Measurements from ENCODE around the gene GLIPR1. TPM values are rescaled to one million over a fixed set of nuclear protein-coding genes. Genes with fewer than 3 reads are reported as not detected.

Gene GLIPR1
- 23.6 to 31.6 TPM (median 30.9 TPM) in 5 replicates for total RNA-seq (2022; extraction: Qiagen RNA extraction; ENCODE audit: low read depth)

GRCh38 chr12:75480469-75480949 is at the start of gene GLIPR1:
Gene GLIPR1, plus strand, starts transcription at chr12:75480755. Its CDS starts 126 bp downstream, at chr12:75480881.

GRCh38 chr12:75511116-75512048 is 30.8 kb downstream of the GLIPR1 start, which contains the start of gene KRR1:
Gene KRR1, minus strand, starts transcription at chr12:75511609. Its CDS starts 12 bp downstream, at chr12:75511597.

Other genes with a start within 250 kb of the GLIPR1 start
- 1.0 to 1.6 TPM (median 1.1 TPM) in 5 replicates for gene CAPS2, start 150.4 kb upstream of the GLIPR1 start, total RNA-seq (2022; extraction: Qiagen RNA extraction; ENCODE audit: low read depth)
- not detected in 5 replicates for gene GLIPR1L1, start 146.1 kb upstream of the GLIPR1 start, total RNA-seq (2022; extraction: Qiagen RNA extraction; ENCODE audit: low read depth)
- gene GLIPR1L2, start 89.7 kb upstream of the GLIPR1 start, total RNA-seq (2022; extraction: Qiagen RNA extraction; ENCODE audit: low read depth), result 0.12 to 0.22 TPM (median 0.12 TPM) in 3 of 5 replicates, not detected in the others
- 56.9 to 108 TPM (median 61.4 TPM) in 5 replicates for gene KRR1, start 30.9 kb downstream of the GLIPR1 start, total RNA-seq (2022; extraction: Qiagen RNA extraction; ENCODE audit: low read depth)